Uterus (tissue), 2 donors: Measurements from ENCODE around the gene SEH1L.

Source experiments
- CTCF ChIP-seq, 4 experiments: fragments of 200-600 bp in 2 of 4; fragments of 450-650 bp in 2 of 4; sonication (generic) in 2 of 4; IDR thresholded peaks; one replicate each; pipeline ENCODE4 v1.5.1; 2016 to 2019; ENCODE audit warnings: antibody characterized with exemption in 4 of 4, mild to moderate bottlenecking in 2 of 4, moderate library complexity in 1 of 4
- POLR2A ChIP-seq, 2 donors: fragments of 450-650 bp; IDR thresholded peaks; one replicate each; pipeline ENCODE4 v1.6.1; 2016; ENCODE audit warnings: antibody characterized with exemption in 2 of 2, mild to moderate bottlenecking in 1 of 2, moderate library complexity in 1 of 2

- no peak for TF ChIP-seq CTCF (IDR thresholded peaks at IDR 0.05)
- TF ChIP-seq POLR2A (IDR thresholded peaks at IDR 0.05), result no peak
These were observed 15.3 kb downstream of the SEH1L start for GRCh38 chr18:12963069-12963468.
